ENCODE data around the gene NDUFS8. TPM values are rescaled to one million over a fixed set of nuclear protein-coding genes. Genes with fewer than 3 reads are reported as not detected.

The NDUFS8 gene
- total RNA-seq, 1 donor from 2014 or later: 95.5 TPM

GRCh38 chr11:68081691-68082090 is 51.2 kb downstream of the NDUFS8 start:
- no peaks in the 10 kb centered on the region for H3K9me3 ChIP-seq
- no peak for DNase-seq
- peaks cover 7% of the 10 kb centered on the region for H3K4me1 ChIP-seq
- no peak overlapping the region for H3K4me3 ChIP-seq
- no peaks in the 10 kb centered on the region for H3K27me3 ChIP-seq (ENCODE audit: low read depth)
- intact Hi-C loops (cut with DNase I): no loop called here
- peak; percentile 61 to 80 for ATAC-seq
- TF ChIP-seq CTCF (IDR thresholded peaks at IDR 0.05): no peak
- H3K36me3 ChIP-seq: peaks cover 23% of the 10 kb centered on the region
- peak overlapping the region; percentile 2 for H3K27ac ChIP-seq

GRCh38 chr11:68082481-68082880 is 52.0 kb downstream of the NDUFS8 start:
- no peak for TF ChIP-seq CTCF (IDR thresholded peaks at IDR 0.05)
- Histone ChIP-seq H3K4me3 (no peak overlapping the region), H3K27ac (no peak overlapping the region), H3K36me3 (peaks cover 23% of the 10 kb centered on the region), H3K27me3 (ENCODE audit: low read depth) (no peaks in the 10 kb centered on the region), H3K9me3 (no peaks in the 10 kb centered on the region), H3K4me1 (peaks cover 7% of the 10 kb centered on the region)
- intact Hi-C loops (cut with DNase I): no loop called here
- no peak for DNase-seq
- no peak for ATAC-seq

GRCh38 chr11:68083517-68083916 is 53.0 kb downstream of the NDUFS8 start:
- H3K4me3 ChIP-seq: no peak overlapping the region
- DNase-seq: no peak
- no peak for TF ChIP-seq CTCF (IDR thresholded peaks at IDR 0.05)
- no peak for ATAC-seq
- H3K9me3 ChIP-seq: no peaks in the 10 kb centered on the region
- H3K27ac ChIP-seq: no peak overlapping the region
- intact Hi-C loops (cut with DNase I): no loop called here
- no peaks in the 10 kb centered on the region for H3K27me3 ChIP-seq (ENCODE audit: low read depth)
- H3K36me3 ChIP-seq: peaks cover 23% of the 10 kb centered on the region
- peaks cover 7% of the 10 kb centered on the region for H3K4me1 ChIP-seq

Small RNA genes within 50 kb of the gene (microRNA-seq; reads per million reads assigned to microRNA genes)
- gene MIR4691 (ENCODE audit: borderline number of aligned reads) (not detected), gene MIR6753 (ENCODE audit: borderline number of aligned reads) (not detected), gene MIR7113 (ENCODE audit: borderline number of aligned reads) (not detected)

Other genes starting within 250 kb of the NDUFS8 start
- gene UNC93B1, start 26.6 kb upstream of the NDUFS8 start, total RNA-seq: 121 TPM
- gene ALDH3B1, start 20.4 kb upstream of the NDUFS8 start, total RNA-seq: 104 TPM
- gene TCIRG1, start 8.3 kb downstream of the NDUFS8 start, total RNA-seq: 276 TPM
- 43.0 TPM for gene CHKA, start 90.7 kb downstream of the NDUFS8 start, total RNA-seq
- 48.6 TPM for gene KMT5B, start 182.6 kb downstream of the NDUFS8 start, total RNA-seq
- gene C11orf24, start 241.3 kb downstream of the NDUFS8 start, total RNA-seq: 24.7 TPM

Measured in lower lobe of right lung (tissue), 2 donors.